Subcutaneous adipose tissue (tissue), 4 donors: ENCODE data around the gene CYBA. TPM values are rescaled to one million over a fixed set of nuclear protein-coding genes. Genes with fewer than 3 reads are reported as not detected.

Source experiments
- total RNA-seq, 4 donors: library from RNA; depleted of rRNA; stranded (reverse); fragments of >200 nt; gene quantifications; one replicate each; pipeline ENCODE4 v1.1.0, GENCODE V29; 2016
- TF ChIP-seq, protein P1 (sequence below): fragments of 450-650 bp; IDR thresholded peaks from one replicate; pipeline ENCODE4 v1.5.1; 2016; ENCODE audit warnings: low read depth, mild to moderate bottlenecking, control low read depth, antibody characterized with exemption, moderate library complexity

CYBA gene
- total RNA-seq, 4 donors from 2014 or later: 78.0 to 495 (median 196) TPM

GRCh38 chr16:88613293-88613692, 37.6 kb downstream of the CYBA start:
- TF ChIP-seq, protein P1, sequence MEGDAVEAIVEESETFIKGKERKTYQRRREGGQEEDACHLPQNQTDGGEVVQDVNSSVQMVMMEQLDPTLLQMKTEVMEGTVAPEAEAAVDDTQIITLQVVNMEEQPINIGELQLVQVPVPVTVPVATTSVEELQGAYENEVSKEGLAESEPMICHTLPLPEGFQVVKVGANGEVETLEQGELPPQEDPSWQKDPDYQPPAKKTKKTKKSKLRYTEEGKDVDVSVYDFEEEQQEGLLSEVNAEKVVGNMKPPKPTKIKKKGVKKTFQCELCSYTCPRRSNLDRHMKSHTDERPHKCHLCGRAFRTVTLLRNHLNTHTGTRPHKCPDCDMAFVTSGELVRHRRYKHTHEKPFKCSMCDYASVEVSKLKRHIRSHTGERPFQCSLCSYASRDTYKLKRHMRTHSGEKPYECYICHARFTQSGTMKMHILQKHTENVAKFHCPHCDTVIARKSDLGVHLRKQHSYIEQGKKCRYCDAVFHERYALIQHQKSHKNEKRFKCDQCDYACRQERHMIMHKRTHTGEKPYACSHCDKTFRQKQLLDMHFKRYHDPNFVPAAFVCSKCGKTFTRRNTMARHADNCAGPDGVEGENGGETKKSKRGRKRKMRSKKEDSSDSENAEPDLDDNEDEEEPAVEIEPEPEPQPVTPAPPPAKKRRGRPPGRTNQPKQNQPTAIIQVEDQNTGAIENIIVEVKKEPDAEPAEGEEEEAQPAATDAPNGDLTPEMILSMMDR: no peak

- TF ChIP-seq, protein P1: no peak
Observed at GRCh38 chr16:88610909-88611812, 39.7 kb downstream of the CYBA start.

DNA sequence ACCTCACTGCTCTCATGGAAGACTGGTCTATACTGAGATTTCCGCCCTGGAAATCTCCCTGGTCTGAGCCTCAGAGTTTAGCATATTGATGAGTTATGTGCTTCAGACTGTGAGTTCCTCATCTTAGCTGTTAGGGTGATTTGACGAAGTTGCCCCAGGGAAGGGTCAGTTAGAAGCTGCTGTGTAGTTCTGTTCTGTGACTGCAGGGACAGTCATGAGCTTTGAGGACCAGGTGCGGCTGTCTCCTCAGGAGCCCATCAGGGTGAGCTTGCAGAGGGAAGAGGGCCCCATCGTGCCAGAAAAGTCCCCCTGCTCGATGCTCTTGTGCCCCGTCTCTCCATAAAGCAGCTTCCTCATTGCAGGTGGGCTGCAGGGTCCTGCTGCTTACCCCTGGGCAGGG, 40.8 kb downstream of the CYBA start:
- TF ChIP-seq, protein P1: no peak

- TF ChIP-seq, protein P1: no peak
Observed at GRCh38 chr16:88608076-88608475, 42.8 kb downstream of the CYBA start.

- TF ChIP-seq, protein P1: no peak
Observed at GRCh38 chr16:88606148-88606757, 44.6 kb downstream of the CYBA start.

- TF ChIP-seq, protein P1: no peak
Observed at GRCh38 chr16:88605186-88606147, 45.4 kb downstream of the CYBA start.

- TF ChIP-seq, protein P1: no peak
Observed at GRCh38 chr16:88602091-88602490, 48.8 kb downstream of the CYBA start.
